ENCODE data around the gene ATP8B1.

The ATP8B1 gene

GRCh38 chr18:57841568-57841967 lies 38.5 kb upstream of the ATP8B1 start:
- peaks cover 4% of the 10 kb centered on the region for H3K27me3 ChIP-seq (ENCODE audit: insufficient read depth, poor library complexity, severe bottlenecking)
- no peak for TF ChIP-seq POLR2AphosphoS5 (IDR thresholded peaks at IDR 0.05; ENCODE audit: low read depth)
- TF ChIP-seq, protein P1, sequence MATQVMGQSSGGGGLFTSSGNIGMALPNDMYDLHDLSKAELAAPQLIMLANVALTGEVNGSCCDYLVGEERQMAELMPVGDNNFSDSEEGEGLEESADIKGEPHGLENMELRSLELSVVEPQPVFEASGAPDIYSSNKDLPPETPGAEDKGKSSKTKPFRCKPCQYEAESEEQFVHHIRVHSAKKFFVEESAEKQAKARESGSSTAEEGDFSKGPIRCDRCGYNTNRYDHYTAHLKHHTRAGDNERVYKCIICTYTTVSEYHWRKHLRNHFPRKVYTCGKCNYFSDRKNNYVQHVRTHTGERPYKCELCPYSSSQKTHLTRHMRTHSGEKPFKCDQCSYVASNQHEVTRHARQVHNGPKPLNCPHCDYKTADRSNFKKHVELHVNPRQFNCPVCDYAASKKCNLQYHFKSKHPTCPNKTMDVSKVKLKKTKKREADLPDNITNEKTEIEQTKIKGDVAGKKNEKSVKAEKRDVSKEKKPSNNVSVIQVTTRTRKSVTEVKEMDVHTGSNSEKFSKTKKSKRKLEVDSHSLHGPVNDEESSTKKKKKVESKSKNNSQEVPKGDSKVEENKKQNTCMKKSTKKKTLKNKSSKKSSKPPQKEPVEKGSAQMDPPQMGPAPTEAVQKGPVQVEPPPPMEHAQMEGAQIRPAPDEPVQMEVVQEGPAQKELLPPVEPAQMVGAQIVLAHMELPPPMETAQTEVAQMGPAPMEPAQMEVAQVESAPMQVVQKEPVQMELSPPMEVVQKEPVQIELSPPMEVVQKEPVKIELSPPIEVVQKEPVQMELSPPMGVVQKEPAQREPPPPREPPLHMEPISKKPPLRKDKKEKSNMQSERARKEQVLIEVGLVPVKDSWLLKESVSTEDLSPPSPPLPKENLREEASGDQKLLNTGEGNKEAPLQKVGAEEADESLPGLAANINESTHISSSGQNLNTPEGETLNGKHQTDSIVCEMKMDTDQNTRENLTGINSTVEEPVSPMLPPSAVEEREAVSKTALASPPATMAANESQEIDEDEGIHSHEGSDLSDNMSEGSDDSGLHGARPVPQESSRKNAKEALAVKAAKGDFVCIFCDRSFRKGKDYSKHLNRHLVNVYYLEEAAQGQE (IDR thresholded peaks at IDR 0.05; ENCODE audit: insufficient replicate concordance, low read depth), result no peak
- no peak for TF ChIP-seq GABPA (IDR thresholded peaks at IDR 0.05; ENCODE audit: low read depth)
- no peak for TF ChIP-seq SPI1 (IDR thresholded peaks at IDR 0.05; ENCODE audit: borderline replicate concordance, low read depth)
- TF ChIP-seq, protein P2, sequence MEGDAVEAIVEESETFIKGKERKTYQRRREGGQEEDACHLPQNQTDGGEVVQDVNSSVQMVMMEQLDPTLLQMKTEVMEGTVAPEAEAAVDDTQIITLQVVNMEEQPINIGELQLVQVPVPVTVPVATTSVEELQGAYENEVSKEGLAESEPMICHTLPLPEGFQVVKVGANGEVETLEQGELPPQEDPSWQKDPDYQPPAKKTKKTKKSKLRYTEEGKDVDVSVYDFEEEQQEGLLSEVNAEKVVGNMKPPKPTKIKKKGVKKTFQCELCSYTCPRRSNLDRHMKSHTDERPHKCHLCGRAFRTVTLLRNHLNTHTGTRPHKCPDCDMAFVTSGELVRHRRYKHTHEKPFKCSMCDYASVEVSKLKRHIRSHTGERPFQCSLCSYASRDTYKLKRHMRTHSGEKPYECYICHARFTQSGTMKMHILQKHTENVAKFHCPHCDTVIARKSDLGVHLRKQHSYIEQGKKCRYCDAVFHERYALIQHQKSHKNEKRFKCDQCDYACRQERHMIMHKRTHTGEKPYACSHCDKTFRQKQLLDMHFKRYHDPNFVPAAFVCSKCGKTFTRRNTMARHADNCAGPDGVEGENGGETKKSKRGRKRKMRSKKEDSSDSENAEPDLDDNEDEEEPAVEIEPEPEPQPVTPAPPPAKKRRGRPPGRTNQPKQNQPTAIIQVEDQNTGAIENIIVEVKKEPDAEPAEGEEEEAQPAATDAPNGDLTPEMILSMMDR (IDR thresholded peaks at IDR 0.05; ENCODE audit: insufficient read depth, low read length), result no peak
- no peak overlapping the region for H3K27ac ChIP-seq (replicated peaks)
- H3K4me3 ChIP-seq (replicated peaks; ENCODE audit: insufficient read depth, low read length), result no peak overlapping the region
- no peak for DNase-seq (ENCODE audit: low read depth in 1 of 2, low spot score in 1 of 2)

GRCh38 chr18:57839942-57840381 lies 36.8 kb upstream of the ATP8B1 start:
- H3K27ac ChIP-seq (replicated peaks), result no peak overlapping the region
- no peak for DNase-seq (ENCODE audit: low read depth in 1 of 2, low spot score in 1 of 2)

DNA sequence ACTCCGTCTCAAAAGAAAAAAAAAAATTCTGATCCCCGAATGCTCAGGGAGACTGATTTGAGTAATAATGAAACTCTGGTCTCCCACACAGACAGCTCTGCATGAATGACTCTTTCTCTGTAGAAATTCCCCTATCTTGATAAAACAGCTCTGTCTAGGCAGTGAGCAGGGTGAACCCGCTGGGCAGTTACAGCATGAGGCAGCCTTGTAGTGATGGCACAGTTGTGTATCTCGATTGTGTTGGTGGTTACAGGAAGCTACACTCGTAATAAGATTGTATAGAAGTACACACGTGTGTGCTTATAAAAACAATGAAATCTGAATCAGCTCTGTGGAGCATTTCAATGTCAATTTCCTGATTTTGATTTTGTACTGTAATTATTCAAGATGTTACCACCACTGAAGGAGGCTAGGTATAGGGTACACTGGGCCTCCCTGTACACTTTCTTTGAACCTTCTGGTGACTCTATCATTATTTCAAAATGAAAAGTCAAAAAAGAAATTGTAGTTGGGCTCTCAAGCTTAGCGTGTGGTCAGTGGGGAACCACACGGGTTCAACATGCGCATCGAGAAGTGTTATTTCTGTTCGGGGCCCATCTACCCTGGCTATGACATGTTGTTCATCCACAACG lies 34.9 kb upstream of the ATP8B1 start:
- H3K4me3 ChIP-seq (replicated peaks; ENCODE audit: insufficient read depth, low read length), result no peak overlapping the region
- no peak overlapping the region for H3K27ac ChIP-seq (replicated peaks)
- H3K27me3 ChIP-seq (ENCODE audit: insufficient read depth, poor library complexity, severe bottlenecking), result peaks cover 2% of the 10 kb centered on the region
- TF ChIP-seq POLR2AphosphoS5 (IDR thresholded peaks at IDR 0.05; ENCODE audit: low read depth), result no peak
- TF ChIP-seq, protein P1 (IDR thresholded peaks at IDR 0.05; ENCODE audit: insufficient replicate concordance, low read depth), result no peak
- DNase-seq (ENCODE audit: low read depth in 1 of 2, low spot score in 1 of 2), result no peak

More at GRCh38 chr18:57839942-57840381, 36.8 kb upstream of the ATP8B1 start:
- TF ChIP-seq, protein P1 (IDR thresholded peaks at IDR 0.05; ENCODE audit: insufficient replicate concordance, low read depth), result no peak
- no peak for TF ChIP-seq POLR2AphosphoS5 (IDR thresholded peaks at IDR 0.05; ENCODE audit: low read depth)
- no peak for TF ChIP-seq GABPA (IDR thresholded peaks at IDR 0.05; ENCODE audit: low read depth)
- TF ChIP-seq SPI1 (IDR thresholded peaks at IDR 0.05; ENCODE audit: borderline replicate concordance, low read depth), result no peak
- TF ChIP-seq, protein P2 (IDR thresholded peaks at IDR 0.05; ENCODE audit: insufficient read depth, low read length), result no peak
- H3K4me3 ChIP-seq (replicated peaks; ENCODE audit: insufficient read depth, low read length), result no peak overlapping the region
- peaks cover 2% of the 10 kb centered on the region for H3K27me3 ChIP-seq (ENCODE audit: insufficient read depth, poor library complexity, severe bottlenecking)
